Sigmoid colon (tissue), 4 donors: ENCODE results near the gene MGRN1.

Source experiments
- CTCF ChIP-seq, 4 experiments: fragments of 450-650 bp in 3 of 4; fragments of 200-600 bp in 1 of 4; IDR thresholded peaks; one replicate each; pipeline ENCODE4 v1.5.1; 2016 to 2019; ENCODE audit warnings: antibody characterized with exemption in 4 of 4, mild to moderate bottlenecking in 3 of 4, moderate library complexity in 2 of 4
- EP300 ChIP-seq, 4 donors: sonication (generic); formaldehyde crosslinking; IDR thresholded peaks; one replicate each; pipeline ENCODE4 v1.6.1; 2017; ENCODE audit warnings: antibody characterized with exemption in 4 of 4

- TF ChIP-seq CTCF (IDR thresholded peaks at IDR 0.05) (no peak), EP300 (IDR thresholded peaks at IDR 0.05) (no peak)
These were observed 55.4 kb downstream of the MGRN1 start for GRCh38 chr16:4679850-4680636.
